B cell (primary cell): Measurements from ENCODE around the gene RTN4RL1. TPM values are rescaled to one million over a fixed set of nuclear protein-coding genes. Genes with fewer than 3 reads are reported as not detected.
A peak's percentile ranks its signal among the peaks of the same experiment; 100 is the strongest.

ENCODE experiments used
- ATAC-seq: fragments of 200-7000 bp; cut with Tn5 transposase; one replicate; pipeline ENCODE4 v1.10.0; 2021; ENCODE audit warnings: low read depth, mild to moderate bottlenecking, moderate number of reproducible peaks, moderate library complexity
- CTCF ChIA-PET: fragments of 350-600 bp; sonication (Branson Sonifier 250); formaldehyde crosslinking; loops from one replicate; lab custom pipeline; 2021; ENCODE audit warnings: antibody characterized with exemption, inconsistent platforms; lab: Charles Lee
- POLR2A ChIA-PET: fragments of 350-600 bp; sonication (Branson Sonifier 250); formaldehyde crosslinking; loops from one replicate; lab custom pipeline; 2021; ENCODE audit warnings: antibody characterized with exemption; lab: Charles Lee
- DNase-seq: peaks from one replicate; pipeline ENCODE4 v3.0.0; 2013
- H2AFZ ChIP-seq: 2 replicates; pipeline ENCODE4 v1.6.1; 2012; ENCODE audit warnings: mild to moderate bottlenecking, low read depth, low read length; ENCODE audit not compliant: insufficient read depth, poor library complexity, severe bottlenecking
- H3K27ac ChIP-seq, 2 donors: 1 replicate in 1 of 2; 2 replicates in 1 of 2; pipeline ENCODE4 v1.5.1; 2012 to 2013; ENCODE audit warnings: low read length in 2 of 2, mild to moderate bottlenecking in 2 of 2, moderate library complexity in 1 of 2
- H3K27me3 ChIP-seq, 4 experiments: fragments of 200-600 bp in 1 of 4; sonication (generic) in 1 of 4; replicated peaks in 1 of 4; 1 replicate in 2 of 4; 2 replicates in 2 of 4; pipeline versions ENCODE4 v1.6.1 to v1.7.0; 2013 to 2016; ENCODE audit warnings: low read length in 3 of 4, mild to moderate bottlenecking in 2 of 4, mixed read lengths in 1 of 4, moderate library complexity in 1 of 4; ENCODE audit not compliant: insufficient read depth in 4 of 4, control insufficient read depth in 3 of 4; ENCODE audit errors: control extremely low read depth in 1 of 4
- H3K36me3 ChIP-seq, 2 experiments: replicated peaks in 1 of 2; 1 replicate in 1 of 2; 2 replicates in 1 of 2; pipeline versions ENCODE4 v1.6.1 to v1.7.1; 2013; ENCODE audit warnings: low read length in 1 of 2; ENCODE audit not compliant: insufficient read depth in 2 of 2, control insufficient read depth in 1 of 2; ENCODE audit errors: control extremely low read depth in 1 of 2, extremely low read depth in 1 of 2
- H3K4me1 ChIP-seq, 2 donors: fragments of 200-600 bp in 1 of 2; sonication (generic) in 1 of 2; 1 replicate in 1 of 2; 2 replicates in 1 of 2; pipeline versions ENCODE4 v1.5.1 to v1.6.1; 2013 to 2017; ENCODE audit warnings: low read length in 2 of 2; ENCODE audit not compliant: control insufficient read depth in 2 of 2, insufficient read depth in 2 of 2
- H3K4me2 ChIP-seq: replicated peaks from 2 replicates; pipeline ENCODE3; 2012; ENCODE audit warnings: mild to moderate bottlenecking, low read depth, low read length; ENCODE audit not compliant: poor library complexity, severe bottlenecking
- H3K4me3 ChIP-seq, 5 experiments: fragments of 200-600 bp in 1 of 5; sonication (generic) in 1 of 5; 1 replicate in 3 of 5; 2 replicates in 2 of 5; pipeline versions ENCODE4 v1.5.1 to v1.7.0; 2011 to 2016; ENCODE audit warnings: low read length in 4 of 5, mild to moderate bottlenecking in 4 of 5, low read depth in 2 of 5, control low read depth in 1 of 5, moderate library complexity in 1 of 5; ENCODE audit not compliant: insufficient read depth in 1 of 5; ENCODE audit errors: control extremely low read depth in 1 of 5, extremely low read depth in 1 of 5
- H3K79me2 ChIP-seq: fragments of 200-600 bp; sonication (generic); one replicate; pipeline ENCODE4 v1.6.0; 2016; ENCODE audit warnings: low read length; ENCODE audit not compliant: control insufficient read depth, insufficient read depth
- H3K9ac ChIP-seq: fragments of 200-600 bp; sonication (generic); 2 replicates; pipeline ENCODE4 v1.6.1; 2017; ENCODE audit warnings: mild to moderate bottlenecking, low read length, moderate library complexity
- H3K9me3 ChIP-seq, 3 donors: one replicate each; pipeline versions ENCODE4 v1.6.1 to v1.7.1; 2013; ENCODE audit warnings: low read length in 2 of 3; ENCODE audit not compliant: control insufficient read depth in 2 of 3, insufficient read depth in 1 of 3; ENCODE audit errors: control extremely low read depth in 1 of 3
- H4K20me1 ChIP-seq: 2 replicates; pipeline ENCODE4 v1.6.0; 2012; ENCODE audit warnings: mild to moderate bottlenecking, low read length; ENCODE audit not compliant: insufficient read depth, control insufficient read depth, poor library complexity, severe bottlenecking
- H3K27ac Mint-ChIP-seq: one replicate; pipeline ENCODE4 v1.8.0; 2021; ENCODE audit warnings: mixed read lengths
- H3K27me3 Mint-ChIP-seq: one replicate; pipeline ENCODE4 v1.8.0; 2021; ENCODE audit warnings: mixed read lengths
- H3K4me1 Mint-ChIP-seq: one replicate; pipeline ENCODE4 v1.8.0; 2021; ENCODE audit warnings: mixed read lengths
- H3K4me3 Mint-ChIP-seq: one replicate; pipeline ENCODE4 v1.8.0; 2021; ENCODE audit warnings: mixed read lengths
- H3K9me3 Mint-ChIP-seq: one replicate; pipeline ENCODE4 v1.8.0; 2022; ENCODE audit warnings: mixed read lengths; ENCODE audit not compliant: insufficient read depth
- EZH2 ChIP-seq: IDR thresholded peaks from 2 replicates; pipeline ENCODE4 v1.6.1; 2012; ENCODE audit warnings: borderline replicate concordance, low read depth, mild to moderate bottlenecking, moderate library complexity, low read length; ENCODE audit not compliant: insufficient read depth, poor library complexity, severe bottlenecking
- whole genome bisulfite sequencing: methylation state at CpG from one replicate; pipeline ENCODE4 v1.1.5; 2013; ENCODE audit warnings: missing lambda C conversion rate; ENCODE audit not compliant: insufficient coverage; 5-methylcytosine and 5-hydroxymethylcytosine counted together
- intact Hi-C: fragments of 100-400 bp; cut with micrococcal nuclease; formaldehyde crosslinking; loops from one replicate; pipeline ENCODE4 v1.10.0; 2022
- polyA plus RNA-seq: library from polyadenylated mRNA; depleted of rRNA; stranded (reverse); fragments of >200 nt; gene quantifications from 2 replicates; pipeline ENCODE4 v1.2.3, GENCODE V29; 2012
- total RNA-seq, 2 donors: library from RNA; stranded (reverse); fragments of 120-200 nt in 1 of 2; gene quantifications; 1 replicate in 1 of 2; 2 replicates in 1 of 2; pipeline versions ENCODE4 v1.2.3 to v1.2.4, GENCODE V29; 2013 to 2022
- TF ChIP-seq, protein P1 (sequence below): fragments of 200-600 bp; IDR thresholded peaks from one replicate; pipeline ENCODE4 v1.8.0; 2022; ENCODE audit warnings: antibody characterized with exemption, mild to moderate bottlenecking

The RTN4RL1 gene
- total and polyA plus RNA-seq, 2 donors (not counting 1 experiment from before 2014, with no cell fraction given): 0.03 to 0.07 TPM

DNA sequence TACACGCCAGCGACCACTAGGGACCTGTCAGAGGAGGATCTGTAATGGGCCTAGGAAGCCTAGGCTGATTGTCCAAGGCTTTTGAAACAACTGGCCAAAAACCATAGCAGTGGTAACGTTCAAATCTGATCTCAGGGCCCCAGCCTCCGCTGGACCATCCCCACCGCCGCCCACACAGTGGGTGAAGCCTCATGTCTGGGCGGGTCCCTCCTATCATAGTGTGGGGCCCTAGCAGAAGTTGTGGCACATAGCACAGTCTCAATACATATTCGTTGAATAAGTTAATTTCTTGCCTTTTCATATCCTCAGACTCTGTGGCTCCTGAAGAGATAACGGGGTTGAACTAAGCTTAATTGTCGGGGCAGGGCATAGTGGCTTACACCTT, 5.6 kb upstream of the RTN4RL1 start:
- Mint-ChIP-seq H3K4me1 (peaks cover 35% of the 10 kb centered on the region), H3K27me3 (peaks cover 17% of the 10 kb centered on the region), H3K4me3 (peak overlapping the region; percentile 98), H3K27ac (peak overlapping the region; percentile 88), H3K9me3 (no peaks in the 10 kb centered on the region)
- 20% methylated on average over 9 of the region's 10 CpGs for WGBS
- Histone ChIP-seq H3K4me3 (peak overlapping the region; percentile 89 to 100 (median 98)), H3K27me3 (peaks cover 0 to 28% (median 8%) of the 10 kb centered on the region in 4 experiments), H3K9ac (peak overlapping the region; percentile 96), H3K4me2 (peak overlapping the region; percentile 94), H2AFZ (peak overlapping the region; percentile 95), H3K4me1 (peaks cover 17 to 42% of the 10 kb centered on the region in 2 donors), H3K79me2 (peaks cover 35% of the 10 kb centered on the region), H3K9me3 (peaks cover 0 to 10% (median 0%) of the 10 kb centered on the region in 3 donors), H3K36me3 (peaks cover 0 to 19% of the 10 kb centered on the region in 2 experiments), H3K27ac (peak overlapping the region in 1 of 2 donors; percentile 79), H4K20me1 (peaks cover 33% of the 10 kb centered on the region)
- ATAC-seq (peak; percentile 2), DNase-seq (no peak)
- POLR2A ChIA-PET: interaction anchor here (1.6 kb wide), 1 partner anchor 11 kb away, joined by 9 read pairs; the partner anchor contains the start of gene OVCA2
- intact Hi-C loops: loop anchor here (1.0 to 5.0 kb wide), 3 partner anchors 11 to 123 kb away; no protein-coding TSS in a partner anchor
- TF ChIP-seq, protein P1, sequence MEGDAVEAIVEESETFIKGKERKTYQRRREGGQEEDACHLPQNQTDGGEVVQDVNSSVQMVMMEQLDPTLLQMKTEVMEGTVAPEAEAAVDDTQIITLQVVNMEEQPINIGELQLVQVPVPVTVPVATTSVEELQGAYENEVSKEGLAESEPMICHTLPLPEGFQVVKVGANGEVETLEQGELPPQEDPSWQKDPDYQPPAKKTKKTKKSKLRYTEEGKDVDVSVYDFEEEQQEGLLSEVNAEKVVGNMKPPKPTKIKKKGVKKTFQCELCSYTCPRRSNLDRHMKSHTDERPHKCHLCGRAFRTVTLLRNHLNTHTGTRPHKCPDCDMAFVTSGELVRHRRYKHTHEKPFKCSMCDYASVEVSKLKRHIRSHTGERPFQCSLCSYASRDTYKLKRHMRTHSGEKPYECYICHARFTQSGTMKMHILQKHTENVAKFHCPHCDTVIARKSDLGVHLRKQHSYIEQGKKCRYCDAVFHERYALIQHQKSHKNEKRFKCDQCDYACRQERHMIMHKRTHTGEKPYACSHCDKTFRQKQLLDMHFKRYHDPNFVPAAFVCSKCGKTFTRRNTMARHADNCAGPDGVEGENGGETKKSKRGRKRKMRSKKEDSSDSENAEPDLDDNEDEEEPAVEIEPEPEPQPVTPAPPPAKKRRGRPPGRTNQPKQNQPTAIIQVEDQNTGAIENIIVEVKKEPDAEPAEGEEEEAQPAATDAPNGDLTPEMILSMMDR: peak; percentile 66
- TF ChIP-seq EZH2: no peak
- CTCF ChIA-PET: interaction anchor here (1.8 to 2.7 kb wide), 3 partner anchors 10 to 362 kb away, joined by 5 to 12 read pairs (median 6); partner anchors contain the start of gene OVCA2
